ENCODE measurements around the gene ZNF408.

ZNF408 gene

GRCh38 chr11:46727952-46728658, 27.3 kb downstream of the ZNF408 start:
- DNase-seq (ENCODE audit: low spot score) = no peak

- no peak for DNase-seq (ENCODE audit: low spot score)
These were observed 27.8 kb downstream of the ZNF408 start for GRCh38 chr11:46728659-46729040.

- no peak for DNase-seq (ENCODE audit: low spot score)
These were observed 28.5 kb downstream of the ZNF408 start for GRCh38 chr11:46729110-46730027.

- DNase-seq (ENCODE audit: low spot score) = no peak
These were observed 30.7 kb downstream of the ZNF408 start for GRCh38 chr11:46731545-46731944.

GRCh38 chr11:46733234-46733633, 32.4 kb downstream of the ZNF408 start:
- no peak for DNase-seq (ENCODE audit: low spot score)

GRCh38 chr11:46736146-46736545, 35.3 kb downstream of the ZNF408 start:
- no peak for DNase-seq (ENCODE audit: low spot score)

- no peak for DNase-seq (ENCODE audit: low spot score)
These were observed 35.8 kb downstream of the ZNF408 start for GRCh38 chr11:46736615-46737014.

- no peak for DNase-seq (ENCODE audit: low spot score)
These were observed 36.9 kb downstream of the ZNF408 start for GRCh38 chr11:46737699-46738098.

- no peak for DNase-seq (ENCODE audit: low spot score)
These were observed 38.1 kb downstream of the ZNF408 start for GRCh38 chr11:46738887-46739286.

- no peak for DNase-seq (ENCODE audit: low spot score)
These were observed 41.0 kb downstream of the ZNF408 start for GRCh38 chr11:46741600-46742484.

GRCh38 chr11:46743043-46743442, 42.2 kb downstream of the ZNF408 start:
- no peak for DNase-seq (ENCODE audit: low spot score)

GRCh38 chr11:46743693-46744339, 43.0 kb downstream of the ZNF408 start:
- DNase-seq (ENCODE audit: low spot score) = no peak

- DNase-seq (ENCODE audit: low spot score) = no peak
These were observed 44.5 kb downstream of the ZNF408 start for GRCh38 chr11:46745328-46745727.

GRCh38 chr11:46745995-46746394, 45.2 kb downstream of the ZNF408 start:
- DNase-seq (ENCODE audit: low spot score) = no peak

GRCh38 chr11:46747150-46747549, 46.3 kb downstream of the ZNF408 start:
- no peak for DNase-seq (ENCODE audit: low spot score)
